Hematopoietic multipotent progenitor cell (in vitro differentiated cells): ENCODE data around the gene AADACL2. TPM values are rescaled to one million over a fixed set of nuclear protein-coding genes. Genes with fewer than 3 reads are reported as not detected.

Experiments
- DNase-seq, 3 donors: peaks; one replicate each; pipeline ENCODE4 v3.0.0-alpha.2; 2011 to 2015; ENCODE audit warnings: low read depth in 2 of 3, low spot score in 2 of 3
- total RNA-seq: library from RNA; depleted of rRNA; stranded (reverse); fragments of >200 nt; gene quantifications from one replicate; pipeline ENCODE4 v1.2.3, GENCODE V29; 2012

The AADACL2 gene
- total RNA-seq, 1 donor: not detected

DNA sequence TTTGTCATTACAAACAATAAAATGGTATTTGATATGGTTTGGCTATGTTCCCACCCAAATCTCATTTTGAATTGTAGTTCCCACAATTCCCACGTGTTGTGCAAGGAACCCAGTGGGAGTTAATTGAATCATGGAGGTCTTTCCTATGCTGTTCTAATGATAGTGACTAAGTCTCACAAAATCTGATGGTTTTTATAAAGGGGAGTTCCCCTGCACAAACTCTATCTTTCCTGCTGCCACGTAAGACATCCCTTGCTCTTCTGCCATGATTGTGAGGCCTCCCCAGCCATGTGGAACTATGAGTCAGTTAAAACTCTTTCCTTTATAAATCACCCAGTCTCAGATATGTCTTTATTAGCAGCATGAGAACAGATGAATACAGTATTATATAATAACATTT lies 64.7 kb downstream of the AADACL2 start:
- no peak for DNase-seq

- DNase-seq: no peak
These were observed 66.7 kb downstream of the AADACL2 start for GRCh38 chr3:151800431-151800830.

DNA sequence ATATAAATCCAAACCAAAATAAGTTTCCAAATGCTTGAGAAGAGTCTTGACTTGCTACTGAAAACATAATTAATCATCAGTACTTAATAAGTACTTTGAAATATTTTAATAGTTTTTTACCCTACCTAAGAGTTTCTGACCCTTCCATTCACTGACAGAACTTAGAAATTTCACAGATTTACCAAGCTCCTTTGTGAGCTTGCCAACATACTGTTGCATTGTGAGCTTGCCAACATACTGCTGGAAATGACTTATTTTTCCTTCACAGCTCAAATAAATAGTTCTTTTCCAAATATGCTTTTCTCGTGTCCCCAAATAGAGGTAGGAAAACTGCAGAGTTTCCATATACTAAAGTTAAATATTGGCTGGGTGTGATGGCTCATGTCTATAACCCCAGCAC lies 70.5 kb downstream of the AADACL2 start:
- DNase-seq: no peak

DNA sequence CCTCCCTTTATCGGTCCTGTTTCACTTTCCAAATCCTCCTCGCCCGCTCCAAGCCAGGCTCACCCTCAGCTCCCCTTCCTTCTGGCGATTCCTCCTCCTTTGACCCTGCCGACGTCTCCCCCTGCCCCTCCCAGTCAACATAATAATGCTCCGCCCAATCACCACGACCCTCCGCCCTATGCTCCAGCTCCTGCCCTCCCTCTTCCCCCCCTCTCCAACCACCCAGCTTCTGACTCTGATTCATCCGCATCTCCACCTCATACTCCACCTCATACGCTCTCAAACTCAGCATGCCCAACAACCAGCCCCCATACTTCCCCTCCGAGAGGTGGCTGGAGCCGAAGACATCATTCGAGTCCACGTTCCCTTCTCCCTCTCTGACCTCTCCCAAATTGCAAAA lies 73.1 kb downstream of the AADACL2 start:
- no peak for DNase-seq

Other genes starting within 250 kb of the AADACL2 start
- gene AADAC, start 80.2 kb downstream of the AADACL2 start, total RNA-seq: not detected
- gene SUCNR1, start 139.7 kb downstream of the AADACL2 start, total RNA-seq: 1.6 TPM